ENCODE measurements around the gene SP3.

SP3 gene

DNA sequence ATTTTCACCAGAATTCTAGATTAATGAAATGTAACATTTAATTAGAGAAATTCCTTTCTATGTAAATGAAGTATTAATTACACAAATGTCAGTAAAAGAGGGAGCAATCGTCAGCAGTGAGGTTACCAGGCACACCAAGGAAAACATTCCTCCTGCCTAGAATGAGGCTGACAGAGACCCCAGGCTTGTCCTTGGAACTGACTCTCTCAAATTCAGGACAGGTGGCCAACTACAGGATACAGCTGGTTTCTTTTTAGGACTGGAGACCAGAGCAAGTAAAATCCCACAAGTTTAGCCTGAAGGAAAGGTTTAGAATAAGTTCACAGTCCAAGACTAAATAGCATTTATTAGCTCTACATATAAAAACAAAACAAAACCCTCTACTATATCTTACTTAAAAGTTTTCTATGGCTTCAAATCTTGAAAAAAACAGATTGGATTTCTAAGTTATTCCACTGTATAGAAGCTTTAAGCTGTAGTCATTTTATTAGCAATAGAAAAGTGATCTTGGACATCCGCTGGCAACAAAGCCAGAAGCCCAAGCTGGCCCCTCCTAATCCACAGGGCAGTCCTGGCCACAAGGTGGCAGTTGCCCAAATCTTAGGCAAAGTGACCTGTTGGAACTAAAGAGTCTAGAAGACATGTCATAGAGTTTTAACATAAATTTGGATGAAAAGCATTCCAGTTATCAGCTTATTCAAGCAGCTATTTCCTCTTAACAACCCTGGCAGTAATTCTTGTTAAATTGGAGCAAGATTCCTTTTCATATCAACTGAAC is 81.0 kb downstream of the SP3 start:
- peak; percentile 30 for DNase-seq

- no peak for DNase-seq
Observed at GRCh38 chr2:173881886-173882285, 83.3 kb downstream of the SP3 start.

DNA sequence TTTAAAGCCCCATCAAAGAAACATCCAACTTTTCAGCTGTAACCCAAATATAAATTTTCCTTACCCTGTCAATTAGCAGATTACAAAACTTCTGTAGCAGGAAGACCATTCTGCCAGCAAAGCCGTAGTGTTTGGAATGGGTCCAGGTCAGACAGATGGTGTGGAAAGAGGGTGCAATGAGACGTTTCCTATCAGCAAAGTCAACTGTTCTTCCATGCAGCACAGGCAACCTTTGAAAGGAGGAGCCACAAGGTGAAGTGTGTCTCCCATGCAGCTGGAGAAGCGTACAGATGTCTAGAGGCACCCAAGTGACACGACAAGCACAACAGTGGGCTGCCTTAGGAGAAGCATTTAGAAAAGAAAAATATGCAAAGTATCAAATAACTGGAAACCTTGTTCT is 83.7 kb downstream of the SP3 start:
- no peak for DNase-seq

DNA sequence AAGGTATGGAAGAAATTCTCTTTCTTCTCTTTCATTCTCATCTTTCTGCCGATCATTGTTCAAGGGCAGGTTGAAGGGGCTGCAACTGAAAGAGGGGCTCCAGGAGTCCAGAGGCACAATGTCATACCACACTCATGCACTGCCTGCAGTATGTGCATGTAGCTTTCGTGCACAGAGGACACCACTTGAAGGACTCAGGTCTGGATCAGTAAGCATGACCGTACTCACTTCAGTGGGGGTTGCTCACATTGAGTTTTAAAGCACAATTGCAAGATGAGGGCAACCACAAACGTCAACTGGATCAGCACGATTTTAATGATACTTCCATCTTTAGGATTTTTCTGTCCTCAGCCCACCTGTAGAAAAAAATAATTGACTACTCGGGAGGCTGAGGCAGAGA is 84.6 kb downstream of the SP3 start:
- no peak for DNase-seq

DNA sequence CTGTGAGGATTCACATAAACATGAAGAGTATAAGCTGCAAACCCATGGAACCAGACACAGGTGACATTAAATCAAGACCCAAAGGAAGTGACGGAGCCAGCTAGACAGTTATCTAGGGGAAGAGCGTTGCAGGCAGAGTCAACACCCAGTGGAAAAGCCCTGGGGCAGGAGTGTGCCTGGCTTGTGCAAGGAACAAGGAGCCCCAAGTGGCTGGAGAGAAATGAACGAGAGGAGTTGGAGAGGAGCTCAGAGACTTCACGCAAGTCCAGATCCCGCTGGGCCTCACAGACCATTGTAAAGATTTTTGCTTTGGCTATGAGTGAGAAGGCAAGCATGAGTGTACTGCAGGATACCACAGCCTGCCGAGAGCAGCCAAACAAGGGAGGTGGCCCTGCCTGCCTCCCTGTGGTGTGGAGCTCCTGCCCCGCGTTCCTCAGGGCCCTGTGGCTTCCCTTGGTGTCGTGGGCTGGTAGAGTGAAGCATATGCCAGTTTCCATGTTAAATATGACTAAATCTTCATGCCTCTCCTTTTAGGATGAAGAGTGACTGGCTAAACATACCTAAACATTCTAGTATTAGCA is 88.2 kb downstream of the SP3 start:
- DNase-seq, result no peak

- DNase-seq, result no peak
Observed at GRCh38 chr2:173874894-173875237, 90.3 kb downstream of the SP3 start.

GRCh38 chr2:173874003-173874893 is 90.9 kb downstream of the SP3 start:
- DNase-seq, result no peak

DNA sequence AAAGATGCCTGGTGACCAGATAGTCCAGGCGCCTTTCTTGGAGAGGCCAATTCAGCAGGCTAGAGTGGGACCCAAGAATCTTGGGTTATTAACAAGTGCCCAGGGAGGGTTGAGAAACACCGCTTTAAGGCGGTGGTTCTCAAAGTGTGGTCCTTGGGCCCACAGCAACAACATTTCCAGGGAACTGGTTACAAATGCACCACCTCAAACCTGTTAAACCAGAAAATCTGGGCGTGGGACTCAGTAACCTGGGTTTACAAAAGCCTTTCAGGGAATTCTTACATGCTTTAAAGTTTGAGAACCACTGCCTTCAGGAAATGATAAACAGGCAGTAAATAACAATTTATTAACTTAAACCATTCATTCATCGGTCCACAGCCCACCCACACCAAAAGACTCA is 92.5 kb downstream of the SP3 start:
- no peak for DNase-seq

GRCh38 chr2:173869244-173870229 is 95.6 kb downstream of the SP3 start:
- no peak for DNase-seq

DNA sequence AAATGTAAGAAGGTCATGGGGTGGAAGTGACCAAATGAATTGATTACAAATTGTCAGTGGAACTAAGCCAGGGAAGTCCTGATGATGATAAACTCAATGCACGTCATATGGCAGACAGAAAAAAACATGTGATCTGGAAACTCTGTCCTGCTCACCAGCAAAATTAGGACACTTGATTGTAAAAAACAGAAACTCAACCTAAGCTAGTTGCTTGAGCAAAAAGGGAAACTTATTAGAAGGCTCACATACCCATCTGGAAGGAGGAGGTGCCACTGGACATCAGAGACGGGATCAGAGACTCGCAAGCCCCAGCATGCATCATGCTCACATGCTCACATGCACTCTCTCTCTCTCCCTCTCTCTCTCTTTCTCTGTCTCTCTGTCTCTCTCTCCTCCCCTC is 96.8 kb downstream of the SP3 start:
- no peak for DNase-seq

GRCh38 chr2:173866874-173867618 is 98.1 kb downstream of the SP3 start:
- no peak for DNase-seq

DNA sequence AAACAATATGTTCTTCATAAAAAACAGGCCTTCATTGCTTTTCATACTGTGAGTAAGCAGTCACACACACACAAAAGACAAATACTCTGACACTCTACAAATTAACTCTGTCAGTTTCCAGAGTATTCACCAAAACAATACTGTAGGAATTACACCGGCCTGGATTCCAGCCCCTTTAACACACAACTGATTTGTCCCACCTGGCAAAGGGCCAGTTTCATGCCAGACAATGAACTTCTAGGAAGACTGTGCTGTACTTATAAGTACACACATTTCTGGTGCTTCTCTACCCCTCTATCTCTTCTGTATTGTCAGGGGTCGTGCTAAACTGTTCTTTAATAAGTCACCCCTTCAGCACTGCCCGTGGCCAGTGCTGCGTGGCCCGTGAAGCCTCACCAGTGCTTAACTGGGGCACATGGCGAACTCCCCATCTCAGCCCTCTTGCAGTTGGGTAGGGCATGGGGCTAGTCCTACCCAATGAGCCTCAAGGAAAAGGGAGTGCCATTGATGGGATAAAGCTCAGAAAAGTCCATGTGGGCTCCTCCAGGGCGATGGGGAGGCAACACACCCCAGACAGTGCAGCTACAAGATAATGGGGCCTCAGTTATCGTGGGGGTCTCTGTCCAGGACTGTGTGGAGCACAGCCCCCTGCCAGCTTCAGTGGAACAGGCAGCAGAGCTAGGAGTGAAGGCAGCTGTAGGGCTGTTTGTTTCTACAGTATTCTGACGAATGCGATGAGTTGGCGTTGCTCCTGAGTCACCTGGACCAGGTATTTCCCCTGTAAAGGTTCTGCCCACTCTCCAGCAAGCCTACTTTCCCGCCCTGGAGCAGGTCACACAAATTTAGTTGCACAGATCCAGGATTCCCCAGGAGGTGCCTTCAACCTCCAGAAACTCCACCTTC is 99.0 kb downstream of the SP3 start:
- DNase-seq, result no peak

- DNase-seq, result no peak
Observed at GRCh38 chr2:173862612-173863217, 102.5 kb downstream of the SP3 start.

DNA sequence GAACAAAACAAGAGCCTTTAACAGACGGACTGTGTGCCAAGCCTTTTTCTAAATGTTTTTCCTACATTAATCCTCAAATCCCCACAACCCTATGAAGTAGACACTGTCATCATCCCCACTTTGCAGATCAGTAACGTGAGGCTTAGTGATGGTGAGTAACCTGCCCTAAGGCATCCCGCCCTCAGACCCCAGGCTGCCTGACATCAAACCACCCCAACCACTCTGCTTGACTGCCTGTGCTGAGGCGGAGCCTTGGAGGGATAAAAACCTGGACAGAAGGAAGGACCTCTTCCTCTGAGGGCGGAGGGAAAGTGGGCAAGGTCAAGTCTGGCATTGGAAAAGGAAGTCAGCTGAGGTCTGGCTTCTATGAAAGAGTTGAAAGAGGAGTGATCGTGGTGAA is 104.6 kb downstream of the SP3 start:
- no peak for DNase-seq

- no peak for DNase-seq
Observed at GRCh38 chr2:173860082-173860481, 105.1 kb downstream of the SP3 start.

GRCh38 chr2:173858291-173858731 is 106.9 kb downstream of the SP3 start:
- DNase-seq, result no peak
